ENCODE data around the gene MYT1. TPM values are rescaled to one million over a fixed set of nuclear protein-coding genes. Genes with fewer than 3 reads are reported as not detected.
A peak's percentile ranks its signal among the peaks of the same experiment; 100 is the strongest.
"Not testable (repeated sequence)": the region's sequence is repeated elsewhere in the genome, so short reads cannot be mapped to it uniquely, and the experiment has no call there.

MYT1 gene
- total RNA-seq, 1 donor from 2014 or later, result 1.2 TPM

DNA sequence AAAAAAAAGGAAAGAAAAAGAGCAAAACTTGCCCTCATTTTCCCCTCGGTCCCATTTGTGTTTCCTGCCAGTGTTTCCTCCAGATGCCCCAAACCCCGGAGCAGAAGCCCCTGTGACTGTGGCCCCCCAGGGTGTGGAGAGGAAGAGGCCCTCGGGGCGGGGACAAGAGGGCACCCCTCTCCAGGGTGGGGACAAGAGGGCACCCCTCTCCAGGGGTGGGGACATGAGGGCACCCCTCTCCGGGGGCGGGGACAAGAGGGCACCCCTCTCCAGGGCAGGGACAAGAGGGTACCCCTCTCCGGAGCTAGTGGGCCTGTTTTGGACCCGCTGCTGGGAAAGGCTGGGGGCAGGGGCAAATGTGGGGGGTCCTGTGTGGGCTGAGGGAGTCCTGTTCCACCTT lies 13.1 kb downstream of the MYT1 start:
- no peak for DNase-seq (ENCODE audit: low spot score)
- H3K27ac Mint-ChIP-seq, result no peak overlapping the region
- H2AFZ ChIP-seq (replicated peaks), result no peak overlapping the region
- TF ChIP-seq EZH2 (IDR thresholded peaks at IDR 0.05) (no peak), EZH2phosphoT487 (IDR thresholded peaks at IDR 0.05) (no peak)
- TF ChIP-seq, protein P1, sequence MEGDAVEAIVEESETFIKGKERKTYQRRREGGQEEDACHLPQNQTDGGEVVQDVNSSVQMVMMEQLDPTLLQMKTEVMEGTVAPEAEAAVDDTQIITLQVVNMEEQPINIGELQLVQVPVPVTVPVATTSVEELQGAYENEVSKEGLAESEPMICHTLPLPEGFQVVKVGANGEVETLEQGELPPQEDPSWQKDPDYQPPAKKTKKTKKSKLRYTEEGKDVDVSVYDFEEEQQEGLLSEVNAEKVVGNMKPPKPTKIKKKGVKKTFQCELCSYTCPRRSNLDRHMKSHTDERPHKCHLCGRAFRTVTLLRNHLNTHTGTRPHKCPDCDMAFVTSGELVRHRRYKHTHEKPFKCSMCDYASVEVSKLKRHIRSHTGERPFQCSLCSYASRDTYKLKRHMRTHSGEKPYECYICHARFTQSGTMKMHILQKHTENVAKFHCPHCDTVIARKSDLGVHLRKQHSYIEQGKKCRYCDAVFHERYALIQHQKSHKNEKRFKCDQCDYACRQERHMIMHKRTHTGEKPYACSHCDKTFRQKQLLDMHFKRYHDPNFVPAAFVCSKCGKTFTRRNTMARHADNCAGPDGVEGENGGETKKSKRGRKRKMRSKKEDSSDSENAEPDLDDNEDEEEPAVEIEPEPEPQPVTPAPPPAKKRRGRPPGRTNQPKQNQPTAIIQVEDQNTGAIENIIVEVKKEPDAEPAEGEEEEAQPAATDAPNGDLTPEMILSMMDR (IDR thresholded peaks at IDR 0.05), result no peak
- no peaks in the 10 kb centered on the region for H3K9me3 ChIP-seq (ENCODE audit: low read depth)
- peaks cover 10% of the 10 kb centered on the region for H3F3A ChIP-seq (ENCODE audit: low read depth)
- peaks cover 17% of the 10 kb centered on the region for H3K4me1 Mint-ChIP-seq
- peak overlapping the region; percentile 63 for H3K4me3 Mint-ChIP-seq
- H3K4me2 ChIP-seq, result peak overlapping the region; percentile 69
- H3K27ac ChIP-seq, result no peak overlapping the region
- peaks cover 12% of the 10 kb centered on the region for H3K9me3 Mint-ChIP-seq
- no peak overlapping the region for H3K9ac ChIP-seq
- H3K4me3 ChIP-seq, result peak overlapping the region; percentile 25
- H3K27me3 ChIP-seq, result peaks cover 25% of the 10 kb centered on the region
- no peaks in the 10 kb centered on the region for H3K36me3 ChIP-seq
- peaks cover 6% of the 10 kb centered on the region for H4K20me1 ChIP-seq (ENCODE audit: low read depth)
- peaks cover 9% of the 10 kb centered on the region for H3K27me3 Mint-ChIP-seq (ENCODE audit: insufficient read depth, low read depth)
- H3K4me1 ChIP-seq, result peaks cover 16% of the 10 kb centered on the region
- no peaks in the 10 kb centered on the region for H3K36me3 Mint-ChIP-seq
- H3K79me2 ChIP-seq (ENCODE audit: low read depth), result no peaks in the 10 kb centered on the region

DNA sequence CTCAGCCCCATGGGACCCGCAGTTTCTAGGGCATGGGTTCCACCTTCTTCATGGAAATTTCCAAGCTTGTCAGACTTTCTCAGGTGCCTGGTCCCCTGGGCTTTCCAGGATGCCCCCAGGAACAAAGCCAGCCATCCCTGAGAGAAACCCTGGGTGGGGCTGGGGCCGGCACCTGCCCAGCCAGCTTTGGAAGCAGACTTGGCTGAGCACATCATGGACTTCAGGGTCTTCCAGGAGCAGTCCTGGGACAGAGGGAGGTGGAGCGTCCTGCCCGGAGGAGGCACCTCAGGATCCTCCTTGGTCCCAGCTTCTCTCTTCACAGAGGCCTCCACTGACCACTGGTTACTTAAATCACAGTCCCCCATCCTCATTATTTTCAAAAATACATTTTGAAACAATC lies 13.5 kb downstream of the MYT1 start:
- H2AFZ ChIP-seq (replicated peaks), result no peak overlapping the region
- peaks cover 6% of the 10 kb centered on the region for H4K20me1 ChIP-seq (ENCODE audit: low read depth)
- peaks cover 15% of the 10 kb centered on the region for H3K4me1 ChIP-seq
- no peak overlapping the region for H3K27ac ChIP-seq
- Mint-ChIP-seq H3K36me3 (no peaks in the 10 kb centered on the region), H3K4me3 (peak overlapping the region; percentile 24), H3K9me3 (peaks cover 12% of the 10 kb centered on the region), H3K27me3 (ENCODE audit: insufficient read depth, low read depth) (peaks cover 9% of the 10 kb centered on the region), H3K4me1 (peaks cover 17% of the 10 kb centered on the region), H3K27ac (peak overlapping the region; percentile 46)
- TF ChIP-seq EZH2 (IDR thresholded peaks at IDR 0.05), result no peak
- TF ChIP-seq, protein P1 (IDR thresholded peaks at IDR 0.05), result no peak
- no peak for TF ChIP-seq EZH2phosphoT487 (IDR thresholded peaks at IDR 0.05)
- no peaks in the 10 kb centered on the region for H3K79me2 ChIP-seq (ENCODE audit: low read depth)
- no peak overlapping the region for H3K4me3 ChIP-seq
- H3F3A ChIP-seq (ENCODE audit: low read depth), result peaks cover 10% of the 10 kb centered on the region
- DNase-seq (ENCODE audit: low spot score), result no peak
- no peaks in the 10 kb centered on the region for H3K36me3 ChIP-seq
- no peaks in the 10 kb centered on the region for H3K9me3 ChIP-seq (ENCODE audit: low read depth)
- no peak overlapping the region for H3K4me2 ChIP-seq
- no peak overlapping the region for H3K9ac ChIP-seq
- peaks cover 23% of the 10 kb centered on the region for H3K27me3 ChIP-seq

DNA sequence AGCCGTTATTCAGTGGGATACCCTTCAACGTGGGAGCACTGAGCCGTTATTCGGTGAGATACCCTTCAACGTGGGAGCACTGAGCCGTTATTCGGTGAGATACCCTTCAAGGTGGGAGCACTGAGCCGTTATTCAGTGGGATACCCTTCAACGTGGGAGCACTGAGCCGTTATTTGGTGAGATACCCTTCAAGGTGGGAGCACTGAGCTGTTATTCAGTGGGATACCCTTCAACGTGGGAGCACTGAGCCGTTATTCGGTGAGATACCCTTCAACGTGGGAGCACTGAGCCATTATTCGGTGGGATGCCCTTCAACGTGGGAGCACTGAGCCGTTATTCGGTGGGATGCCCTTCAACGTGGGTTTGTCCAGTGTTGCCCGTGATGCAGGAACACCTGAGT lies 14.7 kb downstream of the MYT1 start:
- H3K9ac ChIP-seq; H3K9me3 ChIP-seq (ENCODE audit: low read depth); H2AFZ ChIP-seq (replicated peaks); H3K36me3 ChIP-seq; H3K4me2 ChIP-seq; H3K4me3 ChIP-seq; H4K20me1 ChIP-seq (ENCODE audit: low read depth); H3K4me3 Mint-ChIP-seq; H3K27ac ChIP-seq; H3K79me2 ChIP-seq (ENCODE audit: low read depth); H3K36me3 Mint-ChIP-seq; H3K27ac Mint-ChIP-seq; H3K27me3 Mint-ChIP-seq (ENCODE audit: insufficient read depth, low read depth); DNase-seq (ENCODE audit: low spot score): not testable (repeated sequence)
- H3K9me3 Mint-ChIP-seq, result peaks cover 12% of the 10 kb centered on the region
- peaks cover 15% of the 10 kb centered on the region for H3K4me1 ChIP-seq
- peaks cover 14% of the 10 kb centered on the region for H3K27me3 ChIP-seq
- H3K4me1 Mint-ChIP-seq, result peaks cover 17% of the 10 kb centered on the region
- H3F3A ChIP-seq (ENCODE audit: low read depth), result peaks cover 10% of the 10 kb centered on the region

DNA sequence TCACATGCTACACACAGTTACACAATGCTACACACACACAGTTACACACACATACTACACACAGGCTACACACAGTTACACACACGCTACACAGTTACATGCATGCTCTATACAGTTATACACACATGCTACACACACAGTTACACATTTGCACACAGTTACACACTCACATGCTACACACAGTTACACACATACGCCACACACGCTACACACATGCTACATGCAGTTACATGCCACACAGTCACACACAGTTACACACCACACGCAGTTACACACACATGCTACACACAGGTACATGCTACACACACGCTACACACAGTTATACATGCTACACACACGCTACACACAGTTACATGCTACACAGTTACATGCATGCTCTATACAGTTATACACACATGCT lies 15.6 kb downstream of the MYT1 start:
- Histone ChIP-seq H4K20me1 (ENCODE audit: low read depth) (peaks cover 6% of the 10 kb centered on the region), H3K36me3 (no peaks in the 10 kb centered on the region), H3K4me3 (no peak overlapping the region), H3K9ac (no peak overlapping the region), H3K27ac (no peak overlapping the region), H3K27me3 (peaks cover 14% of the 10 kb centered on the region), H3K4me2 (no peak overlapping the region), H3K4me1 (peaks cover 15% of the 10 kb centered on the region), H2AFZ (replicated peaks) (no peak overlapping the region), H3K79me2 (ENCODE audit: low read depth) (no peaks in the 10 kb centered on the region), H3K9me3 (ENCODE audit: low read depth) (no peaks in the 10 kb centered on the region), H3F3A (ENCODE audit: low read depth) (peaks cover 10% of the 10 kb centered on the region)
- TF ChIP-seq EZH2phosphoT487 (IDR thresholded peaks at IDR 0.05), result no peak
- TF ChIP-seq EZH2 (IDR thresholded peaks at IDR 0.05), result no peak
- TF ChIP-seq, protein P1 (IDR thresholded peaks at IDR 0.05), result no peak
- peaks cover 9% of the 10 kb centered on the region for H3K27me3 Mint-ChIP-seq (ENCODE audit: insufficient read depth, low read depth)
- H3K4me1 Mint-ChIP-seq, result peaks cover 17% of the 10 kb centered on the region
- H3K36me3 Mint-ChIP-seq, result no peaks in the 10 kb centered on the region
- no peak overlapping the region for H3K27ac Mint-ChIP-seq
- H3K9me3 Mint-ChIP-seq, result peaks cover 12% of the 10 kb centered on the region
- H3K4me3 Mint-ChIP-seq, result peak overlapping the region; percentile 14
- DNase-seq (ENCODE audit: low spot score), result no peak

Data from neural progenitor cell (in vitro differentiated cells).